NCI-H2227 (cell line): ENCODE measurements around the gene MAP4K2.
A peak's percentile ranks its signal among the peaks of the same experiment; 100 is the strongest.

Experiments
- DNase-seq: peaks from one replicate; lab custom pipeline; 2025; ENCODE audit not compliant: unreplicated experiment; lab: John Stamatoyannopoulos, UW

The MAP4K2 gene

GRCh38 chr11:64771861-64772260, 31.2 kb downstream of the MAP4K2 start:
- no peak for DNase-seq

- DNase-seq = no peak
Measured at GRCh38 chr11:64770120-64770519, 32.9 kb downstream of the MAP4K2 start.

- DNase-seq = no peak
Measured at GRCh38 chr11:64769283-64769682, 33.7 kb downstream of the MAP4K2 start.

GRCh38 chr11:64768300-64768694, 34.7 kb downstream of the MAP4K2 start:
- no peak for DNase-seq

- DNase-seq = peak; percentile 82
Measured at GRCh38 chr11:64767344-64768299, 35.4 kb downstream of the MAP4K2 start.

- no peak for DNase-seq
Measured at GRCh38 chr11:64766881-64767280, 36.1 kb downstream of the MAP4K2 start.

- no peak for DNase-seq
Measured at GRCh38 chr11:64765851-64766665, 37.0 kb downstream of the MAP4K2 start.

- DNase-seq = peak; percentile 26
Measured at GRCh38 chr11:64765291-64765850, 37.6 kb downstream of the MAP4K2 start.

- no peak for DNase-seq
Measured at GRCh38 chr11:64764753-64765152, 38.3 kb downstream of the MAP4K2 start.

- DNase-seq = no peak
Measured at GRCh38 chr11:64764040-64764611, 38.9 kb downstream of the MAP4K2 start.

- no peak for DNase-seq
Measured at GRCh38 chr11:64763526-64764039, 39.4 kb downstream of the MAP4K2 start.

GRCh38 chr11:64762674-64763525, 40.1 kb downstream of the MAP4K2 start:
- peak; percentile 79 for DNase-seq

- DNase-seq = no peak
Measured at GRCh38 chr11:64762277-64762673, 40.7 kb downstream of the MAP4K2 start.

GRCh38 chr11:64760759-64761420, 42.1 kb downstream of the MAP4K2 start:
- no peak for DNase-seq

- peak; percentile 27 for DNase-seq
Measured at GRCh38 chr11:64759722-64760719, 43.0 kb downstream of the MAP4K2 start, which contains the start of gene PYGM. Gene PYGM (minus strand): TSS chr11:64759974. CDS start chr11:64759898, 76 bp downstream.

- no peak for DNase-seq
Measured at GRCh38 chr11:64759131-64759721, 43.8 kb downstream of the MAP4K2 start.

GRCh38 chr11:64758330-64759079, 44.5 kb downstream of the MAP4K2 start:
- DNase-seq = no peak
